HG03139 (cell line): Measurements from ENCODE around the gene GRXCR2.
"Not testable (repeated sequence)": the region's sequence is repeated elsewhere in the genome, so short reads cannot be mapped to it uniquely, and the experiment has no call there.

ENCODE experiments used
- ATAC-seq: cut with Tn5 transposase; IDR thresholded peaks from one replicate; pipeline ENCODE4 v1.9.1; 2021; ENCODE audit not compliant: unreplicated experiment

The GRXCR2 gene

GRCh38 chr5:145887217-145887616, 14.4 kb upstream of the GRXCR2 start:
- ATAC-seq = no peak

GRCh38 chr5:145874765-145875164, 2.0 kb upstream of the GRXCR2 start:
- no peak for ATAC-seq

- ATAC-seq = no peak
These were observed 328 bp downstream of the GRXCR2 start for GRCh38 chr5:145872486-145872885.

GRCh38 chr5:145869753-145870152, 3.1 kb downstream of the GRXCR2 start:
- ATAC-seq = no peak

- ATAC-seq = no peak
These were observed 5.0 kb downstream of the GRXCR2 start for GRCh38 chr5:145867806-145868205.

- ATAC-seq = not testable (repeated sequence)
These were observed 8.4 kb downstream of the GRXCR2 start for GRCh38 chr5:145864432-145864831.

GRCh38 chr5:145863003-145863402, 9.8 kb downstream of the GRXCR2 start:
- no peak for ATAC-seq

- ATAC-seq = no peak
These were observed 12.9 kb downstream of the GRXCR2 start for GRCh38 chr5:145859897-145860296.

- no peak for ATAC-seq
These were observed 13.4 kb downstream of the GRXCR2 start for GRCh38 chr5:145859453-145859852.

GRCh38 chr5:145858959-145859358, 13.9 kb downstream of the GRXCR2 start:
- ATAC-seq = no peak

- no peak for ATAC-seq
These were observed 16.5 kb downstream of the GRXCR2 start for GRCh38 chr5:145856285-145856818.

GRCh38 chr5:145855763-145856267, 17.0 kb downstream of the GRXCR2 start:
- no peak for ATAC-seq

- ATAC-seq = no peak
These were observed 18.1 kb downstream of the GRXCR2 start for GRCh38 chr5:145854651-145855258.

- ATAC-seq = no peak
These were observed 18.9 kb downstream of the GRXCR2 start for GRCh38 chr5:145853781-145854376.

GRCh38 chr5:145852990-145853389, 19.8 kb downstream of the GRXCR2 start:
- no peak for ATAC-seq

- no peak for ATAC-seq
These were observed 24.0 kb downstream of the GRXCR2 start for GRCh38 chr5:145848854-145849253.

GRCh38 chr5:145847499-145848497, 25.0 kb downstream of the GRXCR2 start:
- no peak for ATAC-seq

- ATAC-seq = no peak
These were observed 26.7 kb downstream of the GRXCR2 start for GRCh38 chr5:145846081-145846480.

GRCh38 chr5:145841299-145841698, 31.5 kb downstream of the GRXCR2 start:
- no peak for ATAC-seq

GRCh38 chr5:145840458-145841132, 32.2 kb downstream of the GRXCR2 start:
- ATAC-seq = no peak

- no peak for ATAC-seq
These were observed 34.5 kb downstream of the GRXCR2 start for GRCh38 chr5:145838276-145838675.
